ENCODE results near the gene OR13J1. TPM values are rescaled to one million over a fixed set of nuclear protein-coding genes. Genes with fewer than 3 reads are reported as not detected.

OR13J1 gene
- total RNA-seq, 1 donor from 2014 or later = not detected

GRCh38 chr9:35907711-35908503 lies 37.7 kb upstream of the OR13J1 start:
- intact Hi-C loops (cut with micrococcal nuclease) = no loop called here
- Mint-ChIP-seq H3K27me3 (peaks cover 27% of the 10 kb centered on the region), H3K4me3 (no peak overlapping the region), H3K9me3 (no peaks in the 10 kb centered on the region), H3K4me1 (peaks cover 3% of the 10 kb centered on the region), H3K36me3 (ENCODE audit: low read depth) (no peaks in the 10 kb centered on the region), H3K27ac (no peak overlapping the region)
- DNase-seq (no peak), ATAC-seq (ENCODE audit: low read depth) (no peak)
- ChIA-PET CTCF (interaction anchor here (1.2 kb wide), 1 partner anchor 115 kb away, joined by 4 read pairs; no protein-coding TSS in a partner anchor), POLR2A (no interaction called here)
- TF ChIP-seq, protein P1, sequence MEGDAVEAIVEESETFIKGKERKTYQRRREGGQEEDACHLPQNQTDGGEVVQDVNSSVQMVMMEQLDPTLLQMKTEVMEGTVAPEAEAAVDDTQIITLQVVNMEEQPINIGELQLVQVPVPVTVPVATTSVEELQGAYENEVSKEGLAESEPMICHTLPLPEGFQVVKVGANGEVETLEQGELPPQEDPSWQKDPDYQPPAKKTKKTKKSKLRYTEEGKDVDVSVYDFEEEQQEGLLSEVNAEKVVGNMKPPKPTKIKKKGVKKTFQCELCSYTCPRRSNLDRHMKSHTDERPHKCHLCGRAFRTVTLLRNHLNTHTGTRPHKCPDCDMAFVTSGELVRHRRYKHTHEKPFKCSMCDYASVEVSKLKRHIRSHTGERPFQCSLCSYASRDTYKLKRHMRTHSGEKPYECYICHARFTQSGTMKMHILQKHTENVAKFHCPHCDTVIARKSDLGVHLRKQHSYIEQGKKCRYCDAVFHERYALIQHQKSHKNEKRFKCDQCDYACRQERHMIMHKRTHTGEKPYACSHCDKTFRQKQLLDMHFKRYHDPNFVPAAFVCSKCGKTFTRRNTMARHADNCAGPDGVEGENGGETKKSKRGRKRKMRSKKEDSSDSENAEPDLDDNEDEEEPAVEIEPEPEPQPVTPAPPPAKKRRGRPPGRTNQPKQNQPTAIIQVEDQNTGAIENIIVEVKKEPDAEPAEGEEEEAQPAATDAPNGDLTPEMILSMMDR (IDR thresholded peaks at IDR 0.05) = no peak

DNA sequence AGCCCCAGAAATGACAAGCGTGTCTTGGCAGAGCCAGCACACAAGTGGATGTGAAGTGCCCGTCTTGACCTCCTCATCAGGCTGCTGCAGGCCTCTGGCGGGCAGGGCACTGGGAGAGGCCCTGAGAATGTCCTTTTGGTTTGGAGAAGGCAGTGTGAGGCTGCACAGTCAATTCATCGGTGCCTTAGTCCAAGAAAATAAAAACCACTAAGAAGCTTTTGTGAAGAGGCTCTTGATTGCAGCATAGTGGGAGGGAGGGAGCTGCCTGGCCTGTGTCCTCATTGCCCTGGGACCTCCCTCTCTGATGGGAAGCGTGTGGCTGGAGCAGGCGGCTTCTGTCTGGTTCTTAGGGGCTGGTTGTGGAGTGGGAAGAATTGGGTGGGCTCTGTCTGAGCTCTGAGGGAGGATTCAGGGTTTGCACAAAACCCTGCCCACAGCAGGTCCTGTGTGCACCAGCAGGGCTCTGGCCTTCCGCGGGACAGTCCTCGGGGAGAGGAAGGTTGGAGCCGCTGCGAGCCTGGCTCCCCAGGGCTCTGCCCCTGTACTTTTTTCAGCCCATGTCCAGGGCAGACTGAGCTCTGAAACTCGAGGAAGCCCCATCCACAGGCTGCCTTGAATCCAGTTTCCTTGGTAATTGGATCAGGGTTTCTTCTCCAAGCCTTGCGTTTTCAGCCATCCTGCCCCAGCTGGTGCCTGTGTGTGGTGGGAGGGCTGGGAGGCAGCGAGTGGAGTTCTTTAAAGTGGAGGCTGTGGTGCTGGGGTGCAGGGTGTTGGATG lies 36.9 kb upstream of the OR13J1 start:
- Mint-ChIP-seq H3K27ac (no peak overlapping the region), H3K9me3 (no peaks in the 10 kb centered on the region), H3K27me3 (peaks cover 31% of the 10 kb centered on the region), H3K36me3 (ENCODE audit: low read depth) (no peaks in the 10 kb centered on the region), H3K4me1 (peaks cover 3% of the 10 kb centered on the region), H3K4me3 (no peak overlapping the region)
- no peak for ATAC-seq (ENCODE audit: low read depth)
- intact Hi-C loops (cut with micrococcal nuclease) = no loop called here
- TF ChIP-seq, protein P1 (IDR thresholded peaks at IDR 0.05) = no peak
- CTCF ChIA-PET = no interaction called here
- DNase-seq = no peak
- POLR2A ChIA-PET = no interaction called here

GRCh38 chr9:35905912-35906679 lies 35.9 kb upstream of the OR13J1 start, which contains the start of gene HRCT1:
Gene HRCT1, plus strand, starts transcription at chr9:35906202. Its CDS starts 86 bp downstream, at chr9:35906288.
- H3K9me3 Mint-ChIP-seq = no peaks in the 10 kb centered on the region
- TF ChIP-seq, protein P1 (IDR thresholded peaks at IDR 0.05) = no peak
- H3K4me1 Mint-ChIP-seq = peaks cover 3% of the 10 kb centered on the region
- H3K27ac Mint-ChIP-seq = no peak within 1 kb of the TSS
- H3K4me3 Mint-ChIP-seq = no peak within 1 kb of the TSS
- intact Hi-C loops (cut with micrococcal nuclease) = no loop called here
- DNase-seq (no peak), ATAC-seq (ENCODE audit: low read depth) (no peak)
- ChIA-PET POLR2A (no interaction called here), CTCF (interaction anchor here (0.9 kb wide), 1 partner anchor 14 kb away, joined by 3 read pairs; no protein-coding TSS in a partner anchor)
- no peaks in the 10 kb centered on the region for H3K36me3 Mint-ChIP-seq (ENCODE audit: low read depth)
- H3K27me3 Mint-ChIP-seq = peaks cover 26% of the 10 kb centered on the region

DNA sequence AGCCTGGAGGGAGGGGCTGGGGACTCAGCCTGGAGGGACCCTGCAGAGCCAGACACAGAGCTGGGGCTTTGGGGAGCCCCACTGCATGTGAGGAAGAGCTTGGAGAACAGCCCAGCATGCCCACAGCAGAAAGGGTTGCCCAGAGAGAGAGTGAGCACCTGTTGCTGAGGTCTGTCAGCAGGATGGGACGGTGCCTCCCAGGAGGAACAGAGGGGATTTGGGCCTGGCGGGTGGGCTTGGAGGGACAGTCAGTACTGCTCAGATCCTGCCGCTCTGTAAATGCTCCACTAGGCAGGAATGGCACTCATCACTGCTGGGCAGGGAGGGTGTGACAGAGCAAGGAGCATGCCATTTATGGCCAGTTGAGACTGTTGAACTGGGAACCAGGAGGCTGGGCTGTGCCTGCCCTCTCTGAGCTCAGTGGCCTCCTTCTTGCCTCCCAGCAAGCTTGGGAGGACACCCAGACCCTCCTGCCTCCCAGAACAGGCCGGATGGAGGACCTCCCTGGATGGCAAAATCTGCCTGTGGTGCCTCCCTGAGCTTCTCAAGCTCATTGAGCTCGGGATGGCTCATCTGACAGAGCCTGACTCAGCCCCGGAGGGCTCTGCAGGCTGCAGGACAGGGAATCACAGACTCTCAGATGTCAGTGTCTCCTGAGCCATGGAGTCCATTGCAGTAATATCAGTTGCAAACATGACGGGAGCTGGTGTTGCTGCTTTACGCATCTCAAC lies 35.0 kb upstream of the OR13J1 start:
- CTCF ChIA-PET = interaction anchor here (0.9 to 3.4 kb wide), 2 partner anchors 14 to 40 kb away, joined by 3 to 38 read pairs; no protein-coding TSS in a partner anchor
- Mint-ChIP-seq H3K27ac (no peak overlapping the region), H3K9me3 (no peaks in the 10 kb centered on the region), H3K36me3 (ENCODE audit: low read depth) (no peaks in the 10 kb centered on the region), H3K4me3 (no peak overlapping the region), H3K4me1 (no peaks in the 10 kb centered on the region), H3K27me3 (peaks cover 26% of the 10 kb centered on the region)
- ATAC-seq (ENCODE audit: low read depth) (no peak), DNase-seq (no peak)
- TF ChIP-seq, protein P1 (IDR thresholded peaks at IDR 0.05) = no peak
- intact Hi-C loops (cut with micrococcal nuclease) = no loop called here
- POLR2A ChIA-PET = no interaction called here
